ENCODE measurements around the gene THSD7A.
A peak's percentile ranks its signal among the peaks of the same experiment; 100 is the strongest.

Gene THSD7A

GRCh38 chr7:11473220-11473619 lies 358.8 kb downstream of the THSD7A start:
- DNase-seq (ENCODE audit: low read depth): no peak
- no peaks in the 10 kb centered on the region for H3K4me1 ChIP-seq (ENCODE audit: control insufficient read depth, insufficient read depth, low read length)
- no peaks in the 10 kb centered on the region for H3K9me3 ChIP-seq (ENCODE audit: control insufficient read depth, low read length)
- H3K27me3 ChIP-seq (replicated peaks; ENCODE audit: control insufficient read depth, insufficient read depth, low read length): no peaks in the 10 kb centered on the region
- H3K4me3 ChIP-seq (ENCODE audit: low read length): no peak overlapping the region
- no peak overlapping the region for H3K9ac ChIP-seq (ENCODE audit: low read length)
- no peaks in the 10 kb centered on the region for H3K36me3 ChIP-seq (ENCODE audit: control insufficient read depth, insufficient read depth, low read length, severe bottlenecking)

GRCh38 chr7:11472646-11473045 lies 359.4 kb downstream of the THSD7A start:
- Histone ChIP-seq H3K4me1 (ENCODE audit: control insufficient read depth, insufficient read depth, low read length) (no peaks in the 10 kb centered on the region), H3K9ac (ENCODE audit: low read length) (no peak overlapping the region), H3K9me3 (ENCODE audit: control insufficient read depth, low read length) (no peaks in the 10 kb centered on the region), H3K36me3 (ENCODE audit: control insufficient read depth, insufficient read depth, low read length, severe bottlenecking) (no peaks in the 10 kb centered on the region), H3K27me3 (replicated peaks; ENCODE audit: control insufficient read depth, insufficient read depth, low read length) (no peaks in the 10 kb centered on the region), H3K4me3 (ENCODE audit: low read length) (no peak overlapping the region)
- no peak for DNase-seq (ENCODE audit: low read depth)

- H3K4me1 ChIP-seq (ENCODE audit: control insufficient read depth, insufficient read depth, low read length): no peaks in the 10 kb centered on the region
- DNase-seq (ENCODE audit: low read depth): no peak
- H3K4me3 ChIP-seq (ENCODE audit: low read length): no peak overlapping the region
- H3K27me3 ChIP-seq (replicated peaks; ENCODE audit: control insufficient read depth, insufficient read depth, low read length): no peaks in the 10 kb centered on the region
- H3K9me3 ChIP-seq (ENCODE audit: control insufficient read depth, low read length): no peaks in the 10 kb centered on the region
- no peaks in the 10 kb centered on the region for H3K36me3 ChIP-seq (ENCODE audit: control insufficient read depth, insufficient read depth, low read length, severe bottlenecking)
- no peak overlapping the region for H3K9ac ChIP-seq (ENCODE audit: low read length)
Measured at GRCh38 chr7:11471255-11471654, 360.7 kb downstream of the THSD7A start.

- no peak for DNase-seq (ENCODE audit: low read depth)
- Histone ChIP-seq H3K36me3 (ENCODE audit: control insufficient read depth, insufficient read depth, low read length, severe bottlenecking) (no peaks in the 10 kb centered on the region), H3K4me1 (ENCODE audit: control insufficient read depth, insufficient read depth, low read length) (peaks cover 11% of the 10 kb centered on the region), H3K9ac (ENCODE audit: low read length) (no peak overlapping the region), H3K9me3 (ENCODE audit: control insufficient read depth, low read length) (no peaks in the 10 kb centered on the region), H3K27me3 (replicated peaks; ENCODE audit: control insufficient read depth, insufficient read depth, low read length) (no peaks in the 10 kb centered on the region), H3K4me3 (ENCODE audit: low read length) (no peak overlapping the region)
Measured at GRCh38 chr7:11469028-11469745, 362.8 kb downstream of the THSD7A start.

GRCh38 chr7:11466517-11467105 lies 365.4 kb downstream of the THSD7A start:
- Histone ChIP-seq H3K9me3 (ENCODE audit: control insufficient read depth, low read length) (no peaks in the 10 kb centered on the region), H3K9ac (ENCODE audit: low read length) (no peak overlapping the region), H3K36me3 (ENCODE audit: control insufficient read depth, insufficient read depth, low read length, severe bottlenecking) (no peaks in the 10 kb centered on the region), H3K4me3 (ENCODE audit: low read length) (no peak overlapping the region), H3K27me3 (replicated peaks; ENCODE audit: control insufficient read depth, insufficient read depth, low read length) (no peaks in the 10 kb centered on the region), H3K4me1 (ENCODE audit: control insufficient read depth, insufficient read depth, low read length) (peaks cover 11% of the 10 kb centered on the region)
- no peak for DNase-seq (ENCODE audit: low read depth)

GRCh38 chr7:11464624-11465023 lies 367.4 kb downstream of the THSD7A start:
- Histone ChIP-seq H3K36me3 (ENCODE audit: control insufficient read depth, insufficient read depth, low read length, severe bottlenecking) (no peaks in the 10 kb centered on the region), H3K27me3 (replicated peaks; ENCODE audit: control insufficient read depth, insufficient read depth, low read length) (no peaks in the 10 kb centered on the region), H3K4me3 (ENCODE audit: low read length) (no peak overlapping the region), H3K4me1 (ENCODE audit: control insufficient read depth, insufficient read depth, low read length) (peaks cover 11% of the 10 kb centered on the region), H3K9me3 (ENCODE audit: control insufficient read depth, low read length) (no peaks in the 10 kb centered on the region), H3K9ac (ENCODE audit: low read length) (no peak overlapping the region)
- DNase-seq (ENCODE audit: low read depth): no peak

GRCh38 chr7:11461946-11462345 lies 370.1 kb downstream of the THSD7A start:
- Histone ChIP-seq H3K27me3 (replicated peaks; ENCODE audit: control insufficient read depth, insufficient read depth, low read length) (no peaks in the 10 kb centered on the region), H3K36me3 (ENCODE audit: control insufficient read depth, insufficient read depth, low read length, severe bottlenecking) (no peaks in the 10 kb centered on the region), H3K4me1 (ENCODE audit: control insufficient read depth, insufficient read depth, low read length) (peaks cover 11% of the 10 kb centered on the region), H3K4me3 (ENCODE audit: low read length) (no peak overlapping the region), H3K9ac (ENCODE audit: low read length) (no peak overlapping the region), H3K9me3 (ENCODE audit: control insufficient read depth, low read length) (no peaks in the 10 kb centered on the region)
- DNase-seq (ENCODE audit: low read depth): no peak

GRCh38 chr7:11458736-11459483 lies 373.1 kb downstream of the THSD7A start:
- peak; percentile 57 for DNase-seq (ENCODE audit: low read depth)

GRCh38 chr7:11457419-11457818 lies 374.6 kb downstream of the THSD7A start:
- no peak for DNase-seq (ENCODE audit: low read depth)
- H3K9ac ChIP-seq (ENCODE audit: low read length): no peak overlapping the region
- no peaks in the 10 kb centered on the region for H3K27me3 ChIP-seq (replicated peaks; ENCODE audit: control insufficient read depth, insufficient read depth, low read length)
- H3K4me1 ChIP-seq (ENCODE audit: control insufficient read depth, insufficient read depth, low read length): no peaks in the 10 kb centered on the region
- no peak overlapping the region for H3K4me3 ChIP-seq (ENCODE audit: low read length)
- no peaks in the 10 kb centered on the region for H3K9me3 ChIP-seq (ENCODE audit: control insufficient read depth, low read length)
- no peaks in the 10 kb centered on the region for H3K36me3 ChIP-seq (ENCODE audit: control insufficient read depth, insufficient read depth, low read length, severe bottlenecking)

More at GRCh38 chr7:11458736-11459483, 373.1 kb downstream of the THSD7A start:
- no peaks in the 10 kb centered on the region for H3K27me3 ChIP-seq (replicated peaks; ENCODE audit: control insufficient read depth, insufficient read depth, low read length)
- no peaks in the 10 kb centered on the region for H3K4me1 ChIP-seq (ENCODE audit: control insufficient read depth, insufficient read depth, low read length)
- H3K4me3 ChIP-seq (ENCODE audit: low read length): no peak overlapping the region
- H3K36me3 ChIP-seq (ENCODE audit: control insufficient read depth, insufficient read depth, low read length, severe bottlenecking): no peaks in the 10 kb centered on the region
- H3K9ac ChIP-seq (ENCODE audit: low read length): no peak overlapping the region
- H3K9me3 ChIP-seq (ENCODE audit: control insufficient read depth, low read length): no peaks in the 10 kb centered on the region

- no peaks in the 10 kb centered on the region for H3K27me3 ChIP-seq (replicated peaks; ENCODE audit: control insufficient read depth, insufficient read depth, low read length)
- H3K4me1 ChIP-seq (ENCODE audit: control insufficient read depth, insufficient read depth, low read length): no peaks in the 10 kb centered on the region
- H3K9ac ChIP-seq (ENCODE audit: low read length): no peak overlapping the region
- no peak for DNase-seq (ENCODE audit: low read depth)
- no peak overlapping the region for H3K4me3 ChIP-seq (ENCODE audit: low read length)
- H3K36me3 ChIP-seq (ENCODE audit: control insufficient read depth, insufficient read depth, low read length, severe bottlenecking): no peaks in the 10 kb centered on the region
- H3K9me3 ChIP-seq (ENCODE audit: control insufficient read depth, low read length): no peaks in the 10 kb centered on the region
Measured at GRCh38 chr7:11456574-11456973, 375.4 kb downstream of the THSD7A start.

- Histone ChIP-seq H3K4me1 (ENCODE audit: control insufficient read depth, insufficient read depth, low read length) (no peaks in the 10 kb centered on the region), H3K9me3 (ENCODE audit: control insufficient read depth, low read length) (no peaks in the 10 kb centered on the region), H3K36me3 (ENCODE audit: control insufficient read depth, insufficient read depth, low read length, severe bottlenecking) (no peaks in the 10 kb centered on the region), H3K9ac (ENCODE audit: low read length) (no peak overlapping the region), H3K4me3 (ENCODE audit: low read length) (no peak overlapping the region), H3K27me3 (replicated peaks; ENCODE audit: control insufficient read depth, insufficient read depth, low read length) (no peaks in the 10 kb centered on the region)
- DNase-seq (ENCODE audit: low read depth): no peak
Measured at GRCh38 chr7:11452476-11452875, 379.5 kb downstream of the THSD7A start.
